ENCODE measurements around the gene PLA2G2C. TPM values are rescaled to one million over a fixed set of nuclear protein-coding genes. Genes with fewer than 3 reads are reported as not detected.

PLA2G2C gene
- total RNA-seq, 2 experiments from 2014 or later = 0.44 to 0.57 TPM

DNA sequence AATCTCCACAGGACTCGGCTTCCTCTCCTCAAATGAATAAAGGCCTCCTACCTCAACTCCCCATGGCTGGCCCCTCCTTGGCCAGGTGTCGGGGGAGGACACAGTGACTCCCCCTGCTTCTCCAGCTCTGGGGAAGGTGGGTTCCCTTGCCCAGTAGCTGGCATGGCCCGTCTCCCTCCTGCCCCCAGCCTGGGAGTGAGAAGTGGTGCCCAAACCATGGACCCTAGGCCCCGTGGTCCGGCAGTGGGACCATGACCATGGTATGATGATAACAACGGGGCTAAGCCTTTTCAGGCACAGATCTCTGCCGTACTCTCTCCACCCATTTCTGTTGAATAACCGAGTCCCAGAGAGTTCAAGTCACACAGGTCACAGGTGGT is 36.0 kb downstream of the PLA2G2C start:
- no peaks in the 10 kb centered on the region for H3K9me2 ChIP-seq (ENCODE audit: insufficient read depth, low read length)
- no peak overlapping the region for H2AFZ ChIP-seq (ENCODE audit: low read length)
- H3K4me2 ChIP-seq (ENCODE audit: low read length) = no peak overlapping the region
- BruUV-seq (replicated peaks) = no TSS peak
- H3K36me3 ChIP-seq (ENCODE audit: insufficient read depth, low read length) = no peaks in the 10 kb centered on the region
- POLR2A ChIA-PET = no interaction called here
- H3K79me2 ChIP-seq (ENCODE audit: insufficient read depth, low read depth, low read length) = no peaks in the 10 kb centered on the region
- no peak overlapping the region for H3K4me3 ChIP-seq (ENCODE audit: low read depth, low read length, poor library complexity, severe bottlenecking)
- no peak for DNase-seq (ENCODE audit: low spot score)
- peaks cover 5% of the 10 kb centered on the region for H3K4me1 ChIP-seq (ENCODE audit: insufficient read depth, low read length, poor library complexity, severe bottlenecking)
- no peaks in the 10 kb centered on the region for H3K9me3 ChIP-seq (ENCODE audit: low read length)
- intact Hi-C loops (cut with micrococcal nuclease; ENCODE audit: unreplicated experiment) = no loop called here
- TF ChIP-seq EZH2phosphoT487 (IDR thresholded peaks at IDR 0.05; ENCODE audit: borderline replicate concordance, low read depth, low read length) = no peak
- TF ChIP-seq, protein P1, sequence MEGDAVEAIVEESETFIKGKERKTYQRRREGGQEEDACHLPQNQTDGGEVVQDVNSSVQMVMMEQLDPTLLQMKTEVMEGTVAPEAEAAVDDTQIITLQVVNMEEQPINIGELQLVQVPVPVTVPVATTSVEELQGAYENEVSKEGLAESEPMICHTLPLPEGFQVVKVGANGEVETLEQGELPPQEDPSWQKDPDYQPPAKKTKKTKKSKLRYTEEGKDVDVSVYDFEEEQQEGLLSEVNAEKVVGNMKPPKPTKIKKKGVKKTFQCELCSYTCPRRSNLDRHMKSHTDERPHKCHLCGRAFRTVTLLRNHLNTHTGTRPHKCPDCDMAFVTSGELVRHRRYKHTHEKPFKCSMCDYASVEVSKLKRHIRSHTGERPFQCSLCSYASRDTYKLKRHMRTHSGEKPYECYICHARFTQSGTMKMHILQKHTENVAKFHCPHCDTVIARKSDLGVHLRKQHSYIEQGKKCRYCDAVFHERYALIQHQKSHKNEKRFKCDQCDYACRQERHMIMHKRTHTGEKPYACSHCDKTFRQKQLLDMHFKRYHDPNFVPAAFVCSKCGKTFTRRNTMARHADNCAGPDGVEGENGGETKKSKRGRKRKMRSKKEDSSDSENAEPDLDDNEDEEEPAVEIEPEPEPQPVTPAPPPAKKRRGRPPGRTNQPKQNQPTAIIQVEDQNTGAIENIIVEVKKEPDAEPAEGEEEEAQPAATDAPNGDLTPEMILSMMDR (conservative IDR thresholded peaks at IDR 0.05; ENCODE audit: low read length) = no peak
- H3K27ac ChIP-seq (ENCODE audit: low read depth, low read length, poor library complexity, severe bottlenecking) = no peak overlapping the region
- H4K20me1 ChIP-seq (ENCODE audit: insufficient read depth, low read length) = no peaks in the 10 kb centered on the region
- CTCF ChIA-PET (ENCODE audit: unreplicated experiment) = no interaction called here

DNA sequence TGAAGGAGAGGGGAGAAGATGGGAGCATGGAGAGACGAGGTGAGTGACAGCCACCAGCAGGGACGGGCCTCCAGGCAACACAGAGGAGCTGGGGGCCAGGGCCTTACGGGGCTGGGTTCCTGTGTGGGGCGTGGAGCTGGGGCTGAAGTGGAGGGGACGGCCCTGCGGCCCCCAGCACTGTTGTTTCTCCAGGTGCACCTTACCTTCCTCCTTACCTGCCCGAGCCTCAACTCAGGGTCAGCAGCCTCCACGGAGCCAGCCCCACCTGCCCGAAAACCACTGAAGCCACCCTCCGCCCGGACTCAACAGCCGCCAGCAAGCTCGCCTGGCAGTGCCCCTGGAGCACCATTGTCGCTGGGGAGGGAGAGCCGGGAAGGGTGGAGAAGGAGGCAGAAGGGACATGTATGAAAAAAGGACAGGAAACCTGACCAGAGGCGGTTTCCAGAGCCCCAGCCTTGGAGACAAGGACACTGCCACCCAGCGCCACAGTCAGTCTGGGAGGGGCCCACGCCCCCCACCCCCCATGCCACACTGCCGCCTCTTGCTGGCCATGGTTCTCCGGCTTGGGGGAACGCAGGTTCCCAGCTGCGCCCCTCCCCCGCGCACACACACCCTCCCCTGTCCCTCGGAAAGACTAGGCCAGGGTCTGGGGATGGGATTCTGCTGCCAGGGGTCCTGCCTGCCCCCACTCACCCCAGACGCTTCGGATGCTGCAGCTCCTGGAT is 36.6 kb downstream of the PLA2G2C start:
- BruUV-seq (replicated peaks) = no TSS peak
- Histone ChIP-seq H3K27ac (ENCODE audit: low read depth, low read length, poor library complexity, severe bottlenecking) (no peak overlapping the region), H3K9me3 (ENCODE audit: low read length) (no peaks in the 10 kb centered on the region), H3K4me1 (ENCODE audit: insufficient read depth, low read length, poor library complexity, severe bottlenecking) (peaks cover 5% of the 10 kb centered on the region), H3K36me3 (ENCODE audit: insufficient read depth, low read length) (no peaks in the 10 kb centered on the region), H3K79me2 (ENCODE audit: insufficient read depth, low read depth, low read length) (no peaks in the 10 kb centered on the region), H3K4me2 (ENCODE audit: low read length) (no peak overlapping the region), H3K9me2 (ENCODE audit: insufficient read depth, low read length) (no peaks in the 10 kb centered on the region), H3K4me3 (ENCODE audit: low read depth, low read length, poor library complexity, severe bottlenecking) (no peak overlapping the region), H2AFZ (ENCODE audit: low read length) (no peak overlapping the region), H4K20me1 (ENCODE audit: insufficient read depth, low read length) (no peaks in the 10 kb centered on the region)
- intact Hi-C loops (cut with micrococcal nuclease; ENCODE audit: unreplicated experiment) = no loop called here
- no peak for DNase-seq (ENCODE audit: low spot score)
- TF ChIP-seq, protein P1 (conservative IDR thresholded peaks at IDR 0.05; ENCODE audit: low read length) = no peak
- TF ChIP-seq EZH2phosphoT487 (IDR thresholded peaks at IDR 0.05; ENCODE audit: borderline replicate concordance, low read depth, low read length) = no peak
- CTCF ChIA-PET (ENCODE audit: unreplicated experiment) = no interaction called here
- POLR2A ChIA-PET = no interaction called here

All from OCI-LY7 (cell line).